Measurements from ENCODE around the gene TCF12. TPM values are rescaled to one million over a fixed set of nuclear protein-coding genes. Genes with fewer than 3 reads are reported as not detected.

Gene TCF12
- total RNA-seq, 1 experiment from 2014 or later = 76.7 TPM

DNA sequence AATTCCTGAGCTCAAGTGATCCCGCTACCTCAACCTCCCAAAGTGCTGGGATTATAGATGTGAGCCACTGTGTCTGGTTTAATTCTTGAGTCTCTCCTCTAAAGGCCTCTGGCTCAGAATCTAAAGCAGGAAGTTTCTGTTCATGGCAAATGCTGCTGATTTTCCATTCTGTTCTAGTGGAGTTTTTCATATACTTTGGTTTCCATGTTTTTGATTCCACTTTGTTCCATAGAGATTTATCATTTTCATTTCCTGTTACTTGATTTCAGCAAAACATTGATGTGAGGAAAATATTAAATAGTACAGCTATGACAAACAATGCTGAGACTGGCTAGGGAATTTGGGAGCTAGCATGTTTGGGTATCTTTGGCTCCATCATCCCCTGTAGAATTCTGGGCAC, 205.6 kb downstream of the TCF12 start:
- Mint-ChIP-seq H3K36me3 (ENCODE audit: insufficient read depth in 1 of 3, low read depth in 3 of 3) (peaks cover 0 to 5% (median 1%) of the 10 kb centered on the region in 3 experiments; a peak in 3 of 7 replicates), H3K27ac (0 out of 7 replicates have a peak overlapping the region, but pooled peaks of 2 of the 3 experiments have one; percentile 20 to 40), H3K4me1 (peaks cover 25 to 29% of the 10 kb centered on the region in 2 experiments), H3K27me3 (ENCODE audit: low read depth) (no peaks in the 10 kb centered on the region), H3K9me3 (no peaks in the 10 kb centered on the region), H3K4me3 (no peak overlapping the region)
- Histone ChIP-seq H2BK12ac (ENCODE audit: insufficient read length, low read depth, low read length) (no peak overlapping the region), H3K23me2 (ENCODE audit: insufficient read length, low read depth, low read length, poor library complexity, severe bottlenecking) (no peaks in the 10 kb centered on the region), H3K56ac (ENCODE audit: insufficient read length, low read depth, low read length) (no peak overlapping the region), H2BK20ac (ENCODE audit: low read depth, low read length, poor library complexity, severe bottlenecking) (no peak overlapping the region), H4K5ac (ENCODE audit: insufficient read length, low read depth, low read length) (no peak overlapping the region), H2AFZ (ENCODE audit: low read length) (no peak overlapping the region), H4K91ac (ENCODE audit: insufficient read length, low read depth, low read length) (no peak overlapping the region), H3K9me3 (ENCODE audit: control insufficient read depth, low read depth, low read length) (no peaks in the 10 kb centered on the region), H3K27me3 (ENCODE audit: insufficient read depth, low read length) (no peaks in the 10 kb centered on the region), H3K4me1 (ENCODE audit: insufficient read depth, low read length) (peaks cover 3% of the 10 kb centered on the region), H2BK15ac (ENCODE audit: low read depth, low read length) (no peak overlapping the region), H2BK5ac (ENCODE audit: insufficient read length, low read length) (no peak overlapping the region), H3K18ac (ENCODE audit: insufficient read length, low read depth, low read length) (no peak overlapping the region), H4K20me1 (ENCODE audit: control insufficient read depth, insufficient read depth, insufficient read length) (no peaks in the 10 kb centered on the region), H2AK5ac (ENCODE audit: insufficient read length, low read length) (no peak overlapping the region), H4K8ac (replicated peaks; ENCODE audit: insufficient read length, low read depth, low read length) (no peak overlapping the region), H3K4ac (ENCODE audit: low read depth, low read length) (no peak overlapping the region), H3T11ph (ENCODE audit: low read length) (no peak overlapping the region), H3K79me1 (ENCODE audit: insufficient read depth, low read depth, low read length, poor library complexity, severe bottlenecking) (peaks cover 3% of the 10 kb centered on the region), H3K9ac (ENCODE audit: extremely low read depth, insufficient read length, low read length) (no peak overlapping the region), H3K14ac (ENCODE audit: insufficient read depth, low read length) (no peak overlapping the region), H3K23ac (ENCODE audit: insufficient read length, low read depth, low read length) (no peak overlapping the region), H3K27ac (ENCODE audit: insufficient read length, low read depth, low read length) (no peak overlapping the region), H3K4me2 (ENCODE audit: insufficient read depth, insufficient read length, low read length) (no peak overlapping the region), H2BK120ac (ENCODE audit: low read depth, low read length, poor library complexity, severe bottlenecking) (no peak overlapping the region), H3K79me2 (ENCODE audit: insufficient read depth, low read length) (peaks cover 2% of the 10 kb centered on the region; the same call in 1 of the 2 replicates)
- no peak for DNase-seq
- TF ChIP-seq, protein P1, sequence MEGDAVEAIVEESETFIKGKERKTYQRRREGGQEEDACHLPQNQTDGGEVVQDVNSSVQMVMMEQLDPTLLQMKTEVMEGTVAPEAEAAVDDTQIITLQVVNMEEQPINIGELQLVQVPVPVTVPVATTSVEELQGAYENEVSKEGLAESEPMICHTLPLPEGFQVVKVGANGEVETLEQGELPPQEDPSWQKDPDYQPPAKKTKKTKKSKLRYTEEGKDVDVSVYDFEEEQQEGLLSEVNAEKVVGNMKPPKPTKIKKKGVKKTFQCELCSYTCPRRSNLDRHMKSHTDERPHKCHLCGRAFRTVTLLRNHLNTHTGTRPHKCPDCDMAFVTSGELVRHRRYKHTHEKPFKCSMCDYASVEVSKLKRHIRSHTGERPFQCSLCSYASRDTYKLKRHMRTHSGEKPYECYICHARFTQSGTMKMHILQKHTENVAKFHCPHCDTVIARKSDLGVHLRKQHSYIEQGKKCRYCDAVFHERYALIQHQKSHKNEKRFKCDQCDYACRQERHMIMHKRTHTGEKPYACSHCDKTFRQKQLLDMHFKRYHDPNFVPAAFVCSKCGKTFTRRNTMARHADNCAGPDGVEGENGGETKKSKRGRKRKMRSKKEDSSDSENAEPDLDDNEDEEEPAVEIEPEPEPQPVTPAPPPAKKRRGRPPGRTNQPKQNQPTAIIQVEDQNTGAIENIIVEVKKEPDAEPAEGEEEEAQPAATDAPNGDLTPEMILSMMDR (conservative IDR thresholded peaks at IDR 0.05) = no peak
- WGBS (ENCODE audit: extremely low coverage, insufficient read length, low lambda C conversion rate) = no CpG with 5 or more reads among the region's 1 CpG

Data from H9 (cell line).